Right lobe of liver (tissue), 6 donors: ENCODE results near the gene MRPL36. TPM values are rescaled to one million over a fixed set of nuclear protein-coding genes. Genes with fewer than 3 reads are reported as not detected.
"Not testable (repeated sequence)": the region's sequence is repeated elsewhere in the genome, so short reads cannot be mapped to it uniquely, and the experiment has no call there.

Experiments
- ATAC-seq, 4 donors: fragments of 200-7000 bp; cut with Tn5 transposase; one replicate each; pipeline ENCODE4 v1.9.1; 2020; ENCODE audit warnings: mild to moderate bottlenecking in 4 of 4, moderate library complexity in 4 of 4
- DNase-seq, 3 donors: peaks; one replicate each; pipeline ENCODE4 v3.0.0-alpha.2; 2020
- H3K27ac ChIP-seq, 3 donors: fragments of 200-600 bp; one replicate each; pipeline ENCODE4 v1.8.0; 2022
- H3K27me3 ChIP-seq, 2 donors: fragments of 200-600 bp; one replicate each; pipeline ENCODE4 v1.8.0; 2022
- H3K36me3 ChIP-seq, 4 donors: fragments of 200-600 bp; sonication (generic) in 1 of 4; one replicate each; pipeline versions ENCODE4 v1.5.1 to v1.8.0; 2017 to 2022; ENCODE audit warnings: control low read depth in 1 of 4
- H3K4me1 ChIP-seq, 4 donors: fragments of 200-600 bp; sonication (generic) in 1 of 4; one replicate each; pipeline versions ENCODE4 v1.5.1 to v1.8.0; 2017 to 2022; ENCODE audit warnings: control low read depth in 1 of 4
- H3K4me3 ChIP-seq, 3 donors: fragments of 200-600 bp; one replicate each; pipeline ENCODE4 v1.8.0; 2022
- H3K9me3 ChIP-seq, 4 donors: fragments of 200-600 bp; sonication (generic) in 1 of 4; one replicate each; pipeline versions ENCODE4 v1.5.1 to v1.8.0; 2017 to 2022; ENCODE audit warnings: control low read depth in 1 of 4
- CTCF ChIP-seq, 4 donors: fragments of 200-600 bp in 3 of 4; fragments of 450-650 bp in 1 of 4; IDR thresholded peaks; one replicate each; pipeline versions ENCODE4 v1.5.1 to v1.8.0; 2016 to 2022; ENCODE audit warnings: antibody characterized with exemption in 4 of 4, mild to moderate bottlenecking in 2 of 4
- POLR2A ChIP-seq: fragments of 450-650 bp; IDR thresholded peaks from one replicate; pipeline ENCODE4 v1.6.1; 2017; ENCODE audit warnings: antibody characterized with exemption, mild to moderate bottlenecking
- WGBS: methylation state at CpG from one replicate; pipeline ENCODE4 v1.1.6; 2018; ENCODE audit warnings: low coverage, low lambda C conversion rate; ENCODE audit not compliant: insufficient coverage; ENCODE audit errors: missing lambda C conversion rate; 5-methylcytosine and 5-hydroxymethylcytosine counted together
- intact Hi-C, 2 donors: fragments of 100-400 bp; cut with DNase I; formaldehyde crosslinking; loops; one replicate each; pipeline versions ENCODE4 v1.11.2 to v1.14.1; 2022
- total RNA-seq, 6 experiments: library from RNA; depleted of rRNA in 2 of 6; stranded (reverse); fragments of >200 nt in 2 of 6; fragmentation: NEBNext Ultra II Directional in 3 of 6; extraction: Animal tissue kit (Norgen Biotek cat#: 25700) in 3 of 6; gene quantifications; one replicate each; pipeline versions ENCODE4 v1.1.0 to v1.2.4, GENCODE V29; 2016 to 2023
- donor health status: DM: no; HTN: yes; CAD: no.
- donor health status: DM: no; HTN: no; CAD: no.
- donor health status: DM: no; HTN: no; CAD: no.
- donor health status: DM: no; HTN: yes; CAD: no.
- donor health status: DM: no; HTN: yes; CAD: no.

Gene MRPL36
- total RNA-seq, 6 experiments from 2014 or later, result 30.7 to 40.0 (median 35.5) TPM

DNA sequence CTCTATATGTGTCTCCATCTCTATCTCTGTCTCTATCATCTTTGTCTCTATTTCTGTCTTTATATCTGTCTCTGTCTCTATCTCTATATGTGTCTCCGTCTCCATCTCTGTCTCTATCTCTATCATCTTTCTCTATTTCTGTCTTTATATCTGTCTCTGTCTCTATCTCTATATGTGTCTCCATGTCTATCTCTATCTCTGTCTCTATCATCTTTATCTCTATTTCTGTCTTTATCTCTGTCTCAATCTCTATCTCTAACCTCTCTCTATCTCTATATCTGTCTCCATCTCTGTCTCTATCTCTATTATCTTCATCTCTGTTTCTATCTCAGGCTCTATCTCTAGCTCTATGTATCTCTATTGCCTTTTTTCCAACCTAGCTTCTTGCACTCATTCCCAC is 46.1 kb upstream of the MRPL36 start:
- no peak for TF ChIP-seq CTCF (IDR thresholded peaks at IDR 0.05)
- no peak for TF ChIP-seq POLR2A
- Histone ChIP-seq H3K27ac (no peak overlapping the region), H3K36me3 (no peaks in the 10 kb centered on the region), H3K4me1 (no peaks in the 10 kb centered on the region), H3K9me3 (no peaks in the 10 kb centered on the region), H3K27me3 (peaks cover 0 to 1% of the 10 kb centered on the region in 2 donors), H3K4me3 (no peak overlapping the region)
- DNase-seq (no peak), ATAC-seq (no peak)
- intact Hi-C loops, result no loop called here
- 28% methylated on average over 1 of the region's 1 CpG for WGBS

DNA sequence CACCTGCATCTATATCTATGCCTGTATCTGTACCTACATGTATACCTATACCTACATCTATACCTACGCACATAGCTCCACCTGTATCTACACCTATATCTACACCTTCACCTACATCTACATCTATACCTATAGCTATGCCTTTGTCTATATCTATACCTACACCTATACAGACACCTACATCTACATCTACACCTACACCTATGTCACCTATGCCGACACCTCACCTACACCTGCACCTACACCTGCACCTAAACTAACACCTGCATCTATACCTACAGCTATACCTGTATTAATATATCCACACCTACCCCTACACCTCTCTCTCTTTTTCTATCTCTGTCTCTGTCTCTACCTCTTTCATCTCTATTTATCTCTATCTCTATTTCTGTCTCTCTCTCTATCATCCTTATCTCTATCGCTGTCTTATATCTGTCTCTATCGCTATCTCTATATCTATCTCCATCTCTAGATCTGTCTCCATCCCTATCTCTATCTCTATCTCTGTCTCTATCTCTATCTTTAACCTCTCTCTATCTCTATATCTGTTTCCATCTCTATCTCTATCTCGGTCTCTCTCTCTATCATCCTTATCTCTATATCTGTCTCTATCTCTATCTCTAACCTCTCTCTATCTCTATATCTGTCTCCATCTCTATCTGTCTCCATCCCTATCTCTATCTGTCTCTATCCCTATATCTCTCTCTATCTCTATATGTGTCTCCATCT is 45.2 kb upstream of the MRPL36 start:
- DNase-seq, result no peak
- TF ChIP-seq CTCF (IDR thresholded peaks at IDR 0.05) (no peak), POLR2A (no peak)
- WGBS, result 96% methylated on average over 5 of the region's 5 CpGs
- no peaks in the 10 kb centered on the region for H3K4me1 ChIP-seq
- no peak overlapping the region for H3K27ac ChIP-seq
- intact Hi-C loops, result no loop called here
- ATAC-seq, result no peak
- no peaks in the 10 kb centered on the region for H3K27me3 ChIP-seq
- no peaks in the 10 kb centered on the region for H3K9me3 ChIP-seq
- H3K4me3 ChIP-seq, result no peak overlapping the region
- no peaks in the 10 kb centered on the region for H3K36me3 ChIP-seq

GRCh38 chr5:1843761-1844160 is 44.1 kb upstream of the MRPL36 start:
- WGBS, result 76% methylated on average over 7 of the region's 10 CpGs
- H3K27me3 ChIP-seq, H3K27ac ChIP-seq, DNase-seq, H3K4me3 ChIP-seq, H3K4me1 ChIP-seq, intact Hi-C loops, H3K9me3 ChIP-seq, ATAC-seq, H3K36me3 ChIP-seq: not testable (repeated sequence)

GRCh38 chr5:1842004-1842819 is 42.6 kb upstream of the MRPL36 start:
- no peak for ATAC-seq
- TF ChIP-seq POLR2A, result no peak
- no peak for TF ChIP-seq CTCF (IDR thresholded peaks at IDR 0.05)
- H3K27me3 ChIP-seq, result no peaks in the 10 kb centered on the region
- no peaks in the 10 kb centered on the region for H3K9me3 ChIP-seq
- H3K4me1 ChIP-seq, result no peaks in the 10 kb centered on the region
- 56% methylated on average over 17 of the region's 17 CpGs for WGBS
- H3K36me3 ChIP-seq, result no peaks in the 10 kb centered on the region
- H3K4me3 ChIP-seq, result no peak overlapping the region
- no peak overlapping the region for H3K27ac ChIP-seq
- intact Hi-C loops, result no loop called here
- DNase-seq, result no peak
